Prostate gland (tissue), 2 donors: ENCODE results near the gene KCNE3.

ENCODE experiments used
- CTCF ChIP-seq, 4 experiments: fragments of 200-600 bp in 2 of 4; fragments of 450-650 bp in 2 of 4; sonication (generic) in 2 of 4; IDR thresholded peaks; 1 replicate in 3 of 4; 2 replicates in 1 of 4; pipeline ENCODE4 v1.5.1; 2016 to 2019; ENCODE audit warnings: antibody characterized with exemption in 4 of 4, mild to moderate bottlenecking in 2 of 4, moderate library complexity in 2 of 4
- POLR2A ChIP-seq: fragments of 450-650 bp; IDR thresholded peaks from one replicate; pipeline ENCODE4 v1.6.1; 2016; ENCODE audit warnings: antibody characterized with exemption, mild to moderate bottlenecking
- POLR2AphosphoS5 ChIP-seq: sonication (generic); formaldehyde crosslinking; IDR thresholded peaks from one replicate; pipeline ENCODE4 v1.6.1; 2017; ENCODE audit warnings: antibody characterized with exemption

DNA sequence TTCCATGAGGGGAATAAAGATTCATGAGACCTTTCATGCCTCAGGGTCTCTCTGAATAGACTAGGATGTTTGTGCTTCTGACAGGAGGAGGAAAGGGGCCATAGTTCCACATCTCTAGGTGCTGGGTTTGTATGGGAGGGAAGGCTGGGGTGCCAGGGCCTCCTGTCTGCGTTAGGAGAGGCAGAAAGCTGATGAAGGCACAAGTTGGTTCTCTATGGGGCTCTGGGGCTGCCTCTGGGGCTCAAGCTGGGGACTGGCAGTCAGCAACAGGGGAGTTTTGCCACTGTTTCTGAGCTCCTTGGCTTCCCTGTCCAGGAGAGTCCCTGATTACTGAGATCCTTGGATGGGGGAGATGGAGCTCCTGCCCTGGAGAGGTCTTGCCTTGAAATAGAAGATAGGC lies 4.1 kb downstream of the KCNE3 start:
- TF ChIP-seq CTCF (IDR thresholded peaks at IDR 0.05) (no peak), POLR2AphosphoS5 (no peak), POLR2A (no peak)
